Measurements from ENCODE around the gene CEP83. TPM values are rescaled to one million over a fixed set of nuclear protein-coding genes. Genes with fewer than 3 reads are reported as not detected.
A peak's percentile ranks its signal among the peaks of the same experiment; 100 is the strongest.

CEP83 gene
- total and polyA plus RNA-seq, 2 experiments from 2014 or later, result 29.8 to 33.7 TPM

DNA sequence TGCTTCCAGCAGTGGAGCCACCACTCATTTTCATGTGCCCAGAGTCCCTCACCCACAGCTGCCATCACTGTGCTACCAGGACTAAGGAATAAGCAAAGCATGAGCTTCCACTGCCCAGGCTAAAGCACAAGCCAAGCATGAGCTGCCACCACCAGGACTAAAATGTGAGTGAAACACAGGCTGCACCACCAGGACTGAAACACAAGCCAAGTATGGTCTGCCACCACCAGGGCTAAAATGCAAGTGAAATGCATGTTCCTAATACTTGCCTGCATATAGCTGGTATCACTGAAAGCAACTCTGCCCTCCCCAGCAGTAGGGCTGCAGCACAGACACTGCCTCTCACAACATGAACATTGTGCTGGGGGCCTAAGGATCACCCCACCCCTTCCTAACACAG lies 30.0 kb downstream of the CEP83 start:
- peak; percentile 51 for ATAC-seq
- Mint-ChIP-seq H3K4me3 (no peak overlapping the region), H3K27me3 (ENCODE audit: insufficient read depth, low read depth, poor library complexity) (peaks cover 4% of the 10 kb centered on the region), H3K9me3 (peaks cover 24% of the 10 kb centered on the region), H3K4me1 (peaks cover 56% of the 10 kb centered on the region), H3K36me3 (ENCODE audit: low read depth) (peaks cover 38% of the 10 kb centered on the region), H3K27ac (peak overlapping the region; percentile 53; the same call in 1 of the 2 replicates)
- Histone ChIP-seq H3K4me1 (ENCODE audit: insufficient read depth) (peaks cover 38% of the 10 kb centered on the region), H2AFZ (no peak overlapping the region), H3K27me3 (ENCODE audit: insufficient read depth) (no peaks in the 10 kb centered on the region), H4K20me1 (replicated peaks; ENCODE audit: insufficient read depth) (no peaks in the 10 kb centered on the region), H3F3A (replicated peaks; ENCODE audit: low read depth) (no peaks in the 10 kb centered on the region), H3K4me3 (no peak overlapping the region), H3K27ac (ENCODE audit: low read depth) (no peak overlapping the region), H3K79me2 (replicated peaks; ENCODE audit: insufficient read depth) (peaks cover 59% of the 10 kb centered on the region), H3K36me3 (ENCODE audit: insufficient read depth) (no peaks in the 10 kb centered on the region), H3K9me2 (ENCODE audit: insufficient read depth) (no peaks in the 10 kb centered on the region), H3K4me2 (no peak overlapping the region)
- TF ChIP-seq, protein P1, sequence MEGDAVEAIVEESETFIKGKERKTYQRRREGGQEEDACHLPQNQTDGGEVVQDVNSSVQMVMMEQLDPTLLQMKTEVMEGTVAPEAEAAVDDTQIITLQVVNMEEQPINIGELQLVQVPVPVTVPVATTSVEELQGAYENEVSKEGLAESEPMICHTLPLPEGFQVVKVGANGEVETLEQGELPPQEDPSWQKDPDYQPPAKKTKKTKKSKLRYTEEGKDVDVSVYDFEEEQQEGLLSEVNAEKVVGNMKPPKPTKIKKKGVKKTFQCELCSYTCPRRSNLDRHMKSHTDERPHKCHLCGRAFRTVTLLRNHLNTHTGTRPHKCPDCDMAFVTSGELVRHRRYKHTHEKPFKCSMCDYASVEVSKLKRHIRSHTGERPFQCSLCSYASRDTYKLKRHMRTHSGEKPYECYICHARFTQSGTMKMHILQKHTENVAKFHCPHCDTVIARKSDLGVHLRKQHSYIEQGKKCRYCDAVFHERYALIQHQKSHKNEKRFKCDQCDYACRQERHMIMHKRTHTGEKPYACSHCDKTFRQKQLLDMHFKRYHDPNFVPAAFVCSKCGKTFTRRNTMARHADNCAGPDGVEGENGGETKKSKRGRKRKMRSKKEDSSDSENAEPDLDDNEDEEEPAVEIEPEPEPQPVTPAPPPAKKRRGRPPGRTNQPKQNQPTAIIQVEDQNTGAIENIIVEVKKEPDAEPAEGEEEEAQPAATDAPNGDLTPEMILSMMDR (conservative IDR thresholded peaks at IDR 0.05; ENCODE audit: low read depth in 2 of 2), result peak in 1 of 2 experiments; percentile 54; a peak in 2 of 4 replicates
- TF ChIP-seq EZH2 (IDR thresholded peaks at IDR 0.05; ENCODE audit: low read depth, unreplicated experiment), result no peak
- peak; percentile 44 for DNase-seq (ENCODE audit: low spot score)

DNA sequence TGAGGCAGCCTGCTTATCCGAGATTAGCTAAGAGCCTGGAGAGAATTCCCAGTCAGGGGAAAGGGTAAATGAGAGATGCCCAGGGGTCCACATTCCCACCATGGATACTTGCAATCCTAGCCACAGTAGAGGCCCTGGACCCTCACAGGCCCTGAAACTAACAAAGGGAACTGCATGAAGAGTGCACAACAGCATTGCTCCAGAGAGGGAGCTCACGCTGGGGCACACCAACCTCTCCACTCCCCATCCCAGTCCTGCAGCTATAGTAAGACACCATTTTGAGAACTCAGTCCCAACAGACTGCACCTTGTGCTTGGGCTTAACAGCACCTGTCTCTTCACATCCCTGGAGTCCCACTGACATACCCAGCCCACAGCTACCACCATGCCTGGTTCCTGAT lies 30.5 kb downstream of the CEP83 start:
- no peaks in the 10 kb centered on the region for H3K36me3 ChIP-seq (ENCODE audit: insufficient read depth)
- H3K9me2 ChIP-seq (ENCODE audit: insufficient read depth), result no peaks in the 10 kb centered on the region
- H4K20me1 ChIP-seq (replicated peaks; ENCODE audit: insufficient read depth), result no peaks in the 10 kb centered on the region
- Mint-ChIP-seq H3K27ac (peak overlapping the region; percentile 30; the same call in 1 of the 2 replicates), H3K36me3 (ENCODE audit: low read depth) (peaks cover 43% of the 10 kb centered on the region), H3K4me3 (no peak overlapping the region), H3K9me3 (peaks cover 29% of the 10 kb centered on the region), H3K27me3 (ENCODE audit: insufficient read depth, low read depth, poor library complexity) (peaks cover 4% of the 10 kb centered on the region), H3K4me1 (peaks cover 56% of the 10 kb centered on the region)
- peaks cover 60% of the 10 kb centered on the region for H3K79me2 ChIP-seq (replicated peaks; ENCODE audit: insufficient read depth)
- no peaks in the 10 kb centered on the region for H3K27me3 ChIP-seq (ENCODE audit: insufficient read depth)
- peaks cover 38% of the 10 kb centered on the region for H3K4me1 ChIP-seq (ENCODE audit: insufficient read depth)
- peak; percentile 30 for DNase-seq (ENCODE audit: low spot score)
- no peaks in the 10 kb centered on the region for H3F3A ChIP-seq (replicated peaks; ENCODE audit: low read depth)
- no peak overlapping the region for H3K4me2 ChIP-seq
- H3K27ac ChIP-seq (ENCODE audit: low read depth), result no peak overlapping the region
- H2AFZ ChIP-seq, result no peak overlapping the region
- no peak overlapping the region for H3K4me3 ChIP-seq
- ATAC-seq, result peak; percentile 68
- TF ChIP-seq POLR2AphosphoS5 (IDR thresholded peaks at IDR 0.05; ENCODE audit: low read depth) (no peak), EZH2phosphoT487 (IDR thresholded peaks at IDR 0.05; ENCODE audit: unreplicated experiment) (no peak), ZNF114 (CRISPR knock-in tag; IDR thresholded peaks at IDR 0.05) (no peak), STAT1 (IDR thresholded peaks at IDR 0.05; ENCODE audit: unreplicated experiment) (no peak), CREB1 (CRISPR knock-in tag; IDR thresholded peaks at IDR 0.05; ENCODE audit: low read depth) (no peak)
- TF ChIP-seq, protein P2, sequence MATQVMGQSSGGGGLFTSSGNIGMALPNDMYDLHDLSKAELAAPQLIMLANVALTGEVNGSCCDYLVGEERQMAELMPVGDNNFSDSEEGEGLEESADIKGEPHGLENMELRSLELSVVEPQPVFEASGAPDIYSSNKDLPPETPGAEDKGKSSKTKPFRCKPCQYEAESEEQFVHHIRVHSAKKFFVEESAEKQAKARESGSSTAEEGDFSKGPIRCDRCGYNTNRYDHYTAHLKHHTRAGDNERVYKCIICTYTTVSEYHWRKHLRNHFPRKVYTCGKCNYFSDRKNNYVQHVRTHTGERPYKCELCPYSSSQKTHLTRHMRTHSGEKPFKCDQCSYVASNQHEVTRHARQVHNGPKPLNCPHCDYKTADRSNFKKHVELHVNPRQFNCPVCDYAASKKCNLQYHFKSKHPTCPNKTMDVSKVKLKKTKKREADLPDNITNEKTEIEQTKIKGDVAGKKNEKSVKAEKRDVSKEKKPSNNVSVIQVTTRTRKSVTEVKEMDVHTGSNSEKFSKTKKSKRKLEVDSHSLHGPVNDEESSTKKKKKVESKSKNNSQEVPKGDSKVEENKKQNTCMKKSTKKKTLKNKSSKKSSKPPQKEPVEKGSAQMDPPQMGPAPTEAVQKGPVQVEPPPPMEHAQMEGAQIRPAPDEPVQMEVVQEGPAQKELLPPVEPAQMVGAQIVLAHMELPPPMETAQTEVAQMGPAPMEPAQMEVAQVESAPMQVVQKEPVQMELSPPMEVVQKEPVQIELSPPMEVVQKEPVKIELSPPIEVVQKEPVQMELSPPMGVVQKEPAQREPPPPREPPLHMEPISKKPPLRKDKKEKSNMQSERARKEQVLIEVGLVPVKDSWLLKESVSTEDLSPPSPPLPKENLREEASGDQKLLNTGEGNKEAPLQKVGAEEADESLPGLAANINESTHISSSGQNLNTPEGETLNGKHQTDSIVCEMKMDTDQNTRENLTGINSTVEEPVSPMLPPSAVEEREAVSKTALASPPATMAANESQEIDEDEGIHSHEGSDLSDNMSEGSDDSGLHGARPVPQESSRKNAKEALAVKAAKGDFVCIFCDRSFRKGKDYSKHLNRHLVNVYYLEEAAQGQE (IDR thresholded peaks at IDR 0.05; ENCODE audit: unreplicated experiment), result no peak
- TF ChIP-seq, protein P3, sequence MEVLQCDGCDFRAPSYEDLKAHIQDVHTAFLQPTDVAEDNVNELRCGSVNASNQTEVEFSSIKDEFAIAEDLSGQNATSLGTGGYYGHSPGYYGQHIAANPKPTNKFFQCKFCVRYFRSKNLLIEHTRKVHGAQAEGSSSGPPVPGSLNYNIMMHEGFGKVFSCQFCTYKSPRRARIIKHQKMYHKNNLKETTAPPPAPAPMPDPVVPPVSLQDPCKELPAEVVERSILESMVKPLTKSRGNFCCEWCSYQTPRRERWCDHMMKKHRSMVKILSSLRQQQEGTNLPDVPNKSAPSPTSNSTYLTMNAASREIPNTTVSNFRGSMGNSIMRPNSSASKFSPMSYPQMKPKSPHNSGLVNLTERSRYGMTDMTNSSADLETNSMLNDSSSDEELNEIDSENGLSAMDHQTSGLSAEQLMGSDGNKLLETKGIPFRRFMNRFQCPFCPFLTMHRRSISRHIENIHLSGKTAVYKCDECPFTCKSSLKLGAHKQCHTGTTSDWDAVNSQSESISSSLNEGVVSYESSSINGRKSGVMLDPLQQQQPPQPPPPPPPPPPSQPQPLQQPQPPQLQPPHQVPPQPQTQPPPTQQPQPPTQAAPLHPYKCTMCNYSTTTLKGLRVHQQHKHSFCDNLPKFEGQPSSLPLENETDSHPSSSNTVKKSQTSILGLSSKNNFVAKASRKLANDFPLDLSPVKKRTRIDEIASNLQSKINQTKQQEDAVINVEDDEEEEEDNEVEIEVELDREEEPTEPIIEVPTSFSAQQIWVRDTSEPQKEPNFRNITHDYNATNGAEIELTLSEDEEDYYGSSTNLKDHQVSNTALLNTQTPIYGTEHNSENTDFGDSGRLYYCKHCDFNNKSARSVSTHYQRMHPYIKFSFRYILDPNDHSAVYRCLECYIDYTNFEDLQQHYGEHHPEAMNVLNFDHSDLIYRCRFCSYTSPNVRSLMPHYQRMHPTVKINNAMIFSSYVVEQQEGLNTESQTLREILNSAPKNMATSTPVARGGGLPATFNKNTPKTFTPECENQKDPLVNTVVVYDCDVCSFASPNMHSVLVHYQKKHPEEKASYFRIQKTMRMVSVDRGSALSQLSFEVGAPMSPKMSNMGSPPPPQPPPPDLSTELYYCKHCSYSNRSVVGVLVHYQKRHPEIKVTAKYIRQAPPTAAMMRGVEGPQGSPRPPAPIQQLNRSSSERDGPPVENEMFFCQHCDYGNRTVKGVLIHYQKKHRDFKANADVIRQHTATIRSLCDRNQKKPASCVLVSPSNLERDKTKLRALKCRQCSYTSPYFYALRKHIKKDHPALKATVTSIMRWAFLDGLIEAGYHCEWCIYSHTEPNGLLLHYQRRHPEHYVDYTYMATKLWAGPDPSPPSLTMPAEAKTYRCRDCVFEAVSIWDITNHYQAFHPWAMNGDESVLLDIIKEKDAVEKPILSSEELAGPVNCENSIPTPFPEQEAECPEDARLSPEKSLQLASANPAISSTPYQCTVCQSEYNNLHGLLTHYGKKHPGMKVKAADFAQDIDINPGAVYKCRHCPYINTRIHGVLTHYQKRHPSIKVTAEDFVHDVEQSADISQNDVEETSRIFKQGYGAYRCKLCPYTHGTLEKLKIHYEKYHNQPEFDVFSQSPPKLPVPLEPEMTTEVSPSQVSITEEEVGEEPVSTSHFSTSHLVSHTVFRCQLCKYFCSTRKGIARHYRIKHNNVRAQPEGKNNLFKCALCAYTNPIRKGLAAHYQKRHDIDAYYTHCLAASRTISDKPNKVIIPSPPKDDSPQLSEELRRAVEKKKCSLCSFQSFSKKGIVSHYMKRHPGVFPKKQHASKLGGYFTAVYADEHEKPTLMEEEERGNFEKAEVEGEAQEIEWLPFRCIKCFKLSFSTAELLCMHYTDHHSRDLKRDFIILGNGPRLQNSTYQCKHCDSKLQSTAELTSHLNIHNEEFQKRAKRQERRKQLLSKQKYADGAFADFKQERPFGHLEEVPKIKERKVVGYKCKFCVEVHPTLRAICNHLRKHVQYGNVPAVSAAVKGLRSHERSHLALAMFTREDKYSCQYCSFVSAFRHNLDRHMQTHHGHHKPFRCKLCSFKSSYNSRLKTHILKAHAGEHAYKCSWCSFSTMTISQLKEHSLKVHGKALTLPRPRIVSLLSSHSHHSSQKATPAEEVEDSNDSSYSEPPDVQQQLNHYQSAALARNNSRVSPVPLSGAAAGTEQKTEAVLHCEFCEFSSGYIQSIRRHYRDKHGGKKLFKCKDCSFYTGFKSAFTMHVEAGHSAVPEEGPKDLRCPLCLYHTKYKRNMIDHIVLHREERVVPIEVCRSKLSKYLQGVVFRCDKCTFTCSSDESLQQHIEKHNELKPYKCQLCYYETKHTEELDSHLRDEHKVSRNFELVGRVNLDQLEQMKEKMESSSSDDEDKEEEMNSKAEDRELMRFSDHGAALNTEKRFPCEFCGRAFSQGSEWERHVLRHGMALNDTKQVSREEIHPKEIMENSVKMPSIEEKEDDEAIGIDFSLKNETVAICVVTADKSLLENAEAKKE (CRISPR knock-in tag; IDR thresholded peaks at IDR 0.05), result no peak

All from GM23338 (cell line).